IMR-90 (cell line): ENCODE data around the gene PEX5. TPM values are rescaled to one million over a fixed set of nuclear protein-coding genes. Genes with fewer than 3 reads are reported as not detected.

Experiments used
- ATAC-seq: fragments of 200-7000 bp; cut with Tn5 transposase; 2 replicates; pipeline ENCODE4 v1.9.1; 2020; ENCODE audit warnings: low read depth, mild to moderate bottlenecking, moderate library complexity
- BruUV-seq: library from RNA; stranded (reverse); fragments of 400-500 nt; replicated peaks from 2 replicates; lab custom pipeline; 2021; lab: Mats Ljungman, UMichigan
- CTCF ChIA-PET: fragments of 300-600 bp; formaldehyde crosslinking; extraction: SDS; loops from one replicate; lab custom pipeline; 2021; ENCODE audit warnings: antibody characterized with exemption; lab: Yijun Ruan, JAX
- POLR2A ChIA-PET: fragments of 300-600 bp; sonication (Branson Sonifier 250); formaldehyde crosslinking; loops from one replicate; lab custom pipeline; 2022; ENCODE audit warnings: antibody characterized with exemption; ENCODE audit not compliant: unreplicated experiment; lab: Charles Lee
- DNase-seq: peaks from one replicate; pipeline ENCODE4 v3.0.0; 2013
- H2AFZ ChIP-seq: replicated peaks from 2 replicates; pipeline ENCODE3; 2013; ENCODE audit warnings: low read length, mild to moderate bottlenecking; ENCODE audit not compliant: poor library complexity
- H2AK5ac ChIP-seq: 2 replicates; pipeline ENCODE4 v1.6.1; 2013; ENCODE audit warnings: low read depth, low read length, inconsistent platforms
- H2AK9ac ChIP-seq: replicated peaks from 2 replicates; pipeline ENCODE3; 2013; ENCODE audit warnings: mild to moderate bottlenecking, low read depth, low read length, moderate library complexity; ENCODE audit not compliant: poor library complexity
- H2BK120ac ChIP-seq: 2 replicates; pipeline ENCODE4 v1.6.1; 2013; ENCODE audit warnings: low read depth, low read length, inconsistent platforms
- H2BK15ac ChIP-seq: 3 replicates; pipeline ENCODE4 v1.6.1; 2013; ENCODE audit warnings: low read depth, low read length, inconsistent platforms
- H2BK20ac ChIP-seq: 2 replicates; pipeline ENCODE4 v1.6.1; 2013; ENCODE audit warnings: low read depth, mild to moderate bottlenecking, inconsistent platforms, low read length, moderate library complexity
- H2BK5ac ChIP-seq: 2 replicates; pipeline ENCODE4 v1.6.1; 2013; ENCODE audit warnings: mild to moderate bottlenecking, low read depth, low read length, inconsistent platforms; ENCODE audit not compliant: poor library complexity, severe bottlenecking
- H3K14ac ChIP-seq: replicated peaks from 2 replicates; pipeline ENCODE4 v1.6.1; 2013; ENCODE audit warnings: low read depth, low read length, inconsistent platforms
- H3K18ac ChIP-seq: 2 replicates; pipeline ENCODE4 v1.6.1; 2013; ENCODE audit warnings: low read depth, low read length, control low read depth
- H3K23ac ChIP-seq: 2 replicates; pipeline ENCODE4 v1.6.1; 2013; ENCODE audit warnings: low read depth, low read length, inconsistent platforms
- H3K27ac ChIP-seq: 2 replicates; pipeline ENCODE4 v1.5.1; 2013; ENCODE audit warnings: mild to moderate bottlenecking, control low read depth, low read length; ENCODE audit not compliant: insufficient read depth
- H3K27me3 ChIP-seq: 2 replicates; pipeline ENCODE4 v1.6.1; 2013; ENCODE audit warnings: low read length; ENCODE audit not compliant: control insufficient read depth, insufficient read depth
- H3K36me3 ChIP-seq: 2 replicates; pipeline ENCODE4 v1.6.1; 2013; ENCODE audit warnings: low read length, mixed read lengths; ENCODE audit not compliant: control insufficient read depth, insufficient read depth
- H3K4ac ChIP-seq: 2 replicates; pipeline ENCODE4 v1.6.1; 2013; ENCODE audit warnings: low read depth, low read length, inconsistent platforms
- H3K4me1 ChIP-seq: 2 replicates; pipeline ENCODE4 v1.6.1; 2013; ENCODE audit warnings: low read length, mixed read lengths; ENCODE audit not compliant: control insufficient read depth, insufficient read depth
- H3K4me2 ChIP-seq: 2 replicates; pipeline ENCODE4 v1.6.1; 2013; ENCODE audit warnings: low read depth, mild to moderate bottlenecking, control low read depth, low read length, moderate library complexity
- H3K4me3 ChIP-seq: 2 replicates; pipeline ENCODE4 v1.5.1; 2013; ENCODE audit warnings: low read depth, mild to moderate bottlenecking, control low read depth, low read length, moderate library complexity; ENCODE audit not compliant: insufficient read depth
- H3K56ac ChIP-seq: 2 replicates; pipeline ENCODE4 v1.6.1; 2013; ENCODE audit warnings: low read length, inconsistent platforms; ENCODE audit not compliant: insufficient read depth; ENCODE audit errors: extremely low read depth
- H3K79me1 ChIP-seq, 2 experiments: 2 replicates each; pipeline ENCODE4 v1.6.1; 2013; ENCODE audit warnings: low read length in 2 of 2, inconsistent platforms in 1 of 2, low read depth in 1 of 2
- H3K9ac ChIP-seq: 2 replicates; pipeline ENCODE4 v1.6.1; 2013; ENCODE audit warnings: low read depth, low read length, control low read depth
- H3K9me1 ChIP-seq: 2 replicates; pipeline ENCODE4 v1.6.1; 2013; ENCODE audit warnings: low read length, inconsistent platforms; ENCODE audit not compliant: insufficient read depth
- H3K9me3 ChIP-seq: 2 replicates; pipeline ENCODE4 v1.6.1; 2013; ENCODE audit warnings: low read length; ENCODE audit not compliant: control insufficient read depth, insufficient read depth
- H4K20me1 ChIP-seq: 2 replicates; pipeline ENCODE4 v1.6.1; 2013; ENCODE audit warnings: low read length, inconsistent platforms; ENCODE audit not compliant: insufficient read depth
- H4K5ac ChIP-seq: 2 replicates; pipeline ENCODE4 v1.6.1; 2013; ENCODE audit warnings: mild to moderate bottlenecking, low read depth, low read length, control low read depth
- H4K8ac ChIP-seq, 2 experiments: 2 replicates each; pipeline ENCODE4 v1.6.1; 2013; ENCODE audit warnings: low read depth in 2 of 2, low read length in 2 of 2, control low read depth in 1 of 2, inconsistent platforms in 1 of 2
- H4K91ac ChIP-seq: 2 replicates; pipeline ENCODE4 v1.6.1; 2013; ENCODE audit warnings: low read depth, low read length, inconsistent platforms; ENCODE audit not compliant: insufficient read depth
- BHLHE40 ChIP-seq: fragments of 150-350 bp; IDR thresholded peaks from 2 replicates; pipeline ENCODE4 v1.6.1; 2016; ENCODE audit warnings: mild to moderate bottlenecking, low read depth, low read length
- CEBPB ChIP-seq: IDR thresholded peaks from 2 replicates; pipeline ENCODE4 v1.6.1; 2012; ENCODE audit warnings: low read depth, low read length, improper control_type of control experiment
- CHD1 ChIP-seq: IDR thresholded peaks from 2 replicates; pipeline ENCODE4 v1.6.1; 2012; ENCODE audit warnings: low read depth, low read length, improper control_type of control experiment
- CTCF ChIP-seq: conservative IDR thresholded peaks from 2 replicates; pipeline ENCODE4 v1.5.1; 2012; ENCODE audit warnings: mild to moderate bottlenecking, low read depth, low read length, improper control_type of control experiment
- ELK1 ChIP-seq: fragments of 150-350 bp; IDR thresholded peaks from 2 replicates; pipeline ENCODE4 v1.6.1; 2016; ENCODE audit warnings: low read depth, mild to moderate bottlenecking, low read length, moderate library complexity, borderline replicate concordance
- FOS ChIP-seq: fragments of 150-350 bp; IDR thresholded peaks from 2 replicates; pipeline ENCODE4 v1.6.1; 2016; ENCODE audit warnings: low read depth, low read length
- MAFK ChIP-seq: IDR thresholded peaks from 2 replicates; pipeline ENCODE4 v1.6.1; 2012; ENCODE audit warnings: low read depth, low read length, improper control_type of control experiment
- MAZ ChIP-seq: IDR thresholded peaks from 2 replicates; pipeline ENCODE4 v1.6.1; 2012; ENCODE audit warnings: low read depth, mild to moderate bottlenecking, low read length, improper control_type of control experiment, moderate library complexity, borderline replicate concordance
- MXI1 ChIP-seq: IDR thresholded peaks from 2 replicates; pipeline ENCODE4 v1.6.1; 2012; ENCODE audit warnings: low read depth, mild to moderate bottlenecking, low read length, moderate library complexity, borderline replicate concordance
- NFE2L2 ChIP-seq: fragments of 150-350 bp; IDR thresholded peaks from 2 replicates; pipeline ENCODE4 v1.6.1; 2016; ENCODE audit warnings: low read depth, mild to moderate bottlenecking, low read length
- POLR2A ChIP-seq: IDR thresholded peaks from 2 replicates; pipeline ENCODE4 v1.6.1; 2012; ENCODE audit warnings: mild to moderate bottlenecking, low read depth, low read length
- RAD21 ChIP-seq: IDR thresholded peaks from 2 replicates; pipeline ENCODE4 v1.6.1; 2012; ENCODE audit warnings: low read length, improper control_type of control experiment
- RCOR1 ChIP-seq: IDR thresholded peaks from 2 replicates; pipeline ENCODE4 v1.6.1; 2012; ENCODE audit warnings: mild to moderate bottlenecking, low read length, improper control_type of control experiment; ENCODE audit not compliant: insufficient replicate concordance
- RFX5 ChIP-seq: IDR thresholded peaks from 2 replicates; pipeline ENCODE4 v1.8.0; 2012; ENCODE audit warnings: low read depth, mild to moderate bottlenecking, low read length, moderate library complexity
- SMC3 ChIP-seq: fragments of 150-350 bp; IDR thresholded peaks from 2 replicates; pipeline ENCODE4 v1.6.1; 2016; ENCODE audit warnings: low read depth, mild to moderate bottlenecking, antibody characterized with exemption, low read length, moderate library complexity
- WGBS, 2 experiments: methylation state at CpG; one replicate each; pipeline versions ENCODE4 v1.1.5 to v1.1.7; 2013; ENCODE audit warnings: missing lambda C conversion rate in 2 of 2; ENCODE audit not compliant: insufficient read length in 1 of 2; ENCODE audit errors: extremely low coverage in 2 of 2; 5-methylcytosine and 5-hydroxymethylcytosine counted together
- dilution Hi-C: fragments of 300-500 bp; cut with HindIII; formaldehyde crosslinking; loops from one replicate; pipeline ENCODE4 v1.14.3; 2018; ENCODE audit warnings: low sequenced_read_pairs; ENCODE audit not compliant: unreplicated experiment
- in situ Hi-C: fragments of 300-500 bp; cut with MboI; formaldehyde crosslinking; loops from 3 replicates; pipeline ENCODE4 v1.14.3; 2019; ENCODE audit warnings: low sequenced_read_pairs, inconsistent platforms, mixed read lengths
- intact Hi-C: fragments of 100-400 bp; cut with micrococcal nuclease; formaldehyde crosslinking; loops from 2 replicates; pipeline ENCODE4 v1.10.0; 2022
- polyA plus RNA-seq, 3 experiments: library from polyadenylated mRNA; depleted of rRNA; stranded (reverse); fragments of >200 nt; gene quantifications; 2 replicates each; pipeline ENCODE4 v1.2.3, GENCODE V29; 2012; ENCODE audit warnings: low replicate concordance in 1 of 3
- total RNA-seq: library from RNA; depleted of rRNA; stranded (reverse); fragments of >200 nt; gene quantifications from 2 replicates; pipeline ENCODE4 v1.2.3, GENCODE V29; 2012
- TF ChIP-seq, protein P1 (sequence below): fragments of 150-350 bp; IDR thresholded peaks from 2 replicates; pipeline ENCODE4 v1.6.1; 2017; ENCODE audit warnings: mild to moderate bottlenecking, antibody characterized with exemption, low read length, low read depth

Gene PEX5
- total and polyA plus RNA-seq, 2 of the 4 experiments (the other 2 are of a cell fraction), result 14.4 to 18.3 TPM

DNA sequence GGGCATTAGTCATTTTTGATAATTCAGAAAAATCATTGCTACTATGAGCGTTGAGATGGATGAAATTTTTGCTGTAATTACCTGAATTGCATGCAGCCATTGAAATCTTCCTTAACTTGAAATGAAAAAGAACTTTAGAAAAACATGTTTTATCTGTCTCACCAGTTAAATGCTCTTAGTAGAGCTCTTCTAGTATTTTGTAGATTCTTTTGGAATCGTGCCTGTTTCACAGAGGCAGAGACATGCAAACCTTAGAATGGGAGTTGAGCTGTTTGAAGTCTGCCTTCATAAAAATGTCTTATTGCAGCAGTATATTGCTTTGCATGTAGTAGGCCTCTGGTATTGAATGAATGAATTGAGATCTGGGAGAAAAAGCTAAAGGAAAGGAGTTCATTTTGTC lies 4.2 kb downstream of the PEX5 start:
- Histone ChIP-seq H3K27me3 (no peaks in the 10 kb centered on the region), H3K14ac (no peak overlapping the region), H4K5ac (no peak overlapping the region), H3K9me1 (no peaks in the 10 kb centered on the region), H2BK15ac (no peak overlapping the region), H4K8ac (no peak overlapping the region), H3K79me1 (peaks cover 3 to 37% of the 10 kb centered on the region in 2 experiments; a peak in 2 of 4 replicates), H3K4ac (no peak overlapping the region), H3K4me1 (peaks cover 5% of the 10 kb centered on the region), H3K18ac (no peak overlapping the region), H3K36me3 (peaks cover 4% of the 10 kb centered on the region), H3K9ac (no peak overlapping the region), H2AFZ (no peak overlapping the region), H2BK120ac (no peak overlapping the region), H4K20me1 (no peaks in the 10 kb centered on the region), H2BK5ac (no peak overlapping the region), H3K56ac (no peak overlapping the region), H3K27ac (no peak overlapping the region), H3K4me2 (no peak overlapping the region), H2BK20ac (no peak overlapping the region), H3K4me3 (no peak overlapping the region), H2AK5ac (no peak overlapping the region), H3K23ac (no peak overlapping the region), H4K91ac (no peak overlapping the region), H3K9me3 (no peaks in the 10 kb centered on the region), H2AK9ac (no peak overlapping the region)
- no peak for DNase-seq
- TF ChIP-seq MXI1 (no peak), NFE2L2 (no peak), FOS (no peak), CTCF (no peak), MAZ (no peak), RCOR1 (no peak), MAFK (no peak), POLR2A (no peak), ELK1 (no peak), CEBPB (no peak), CHD1 (no peak), RAD21 (no peak), BHLHE40 (no peak), SMC3 (no peak), RFX5 (no peak)
- TF ChIP-seq, protein P1, sequence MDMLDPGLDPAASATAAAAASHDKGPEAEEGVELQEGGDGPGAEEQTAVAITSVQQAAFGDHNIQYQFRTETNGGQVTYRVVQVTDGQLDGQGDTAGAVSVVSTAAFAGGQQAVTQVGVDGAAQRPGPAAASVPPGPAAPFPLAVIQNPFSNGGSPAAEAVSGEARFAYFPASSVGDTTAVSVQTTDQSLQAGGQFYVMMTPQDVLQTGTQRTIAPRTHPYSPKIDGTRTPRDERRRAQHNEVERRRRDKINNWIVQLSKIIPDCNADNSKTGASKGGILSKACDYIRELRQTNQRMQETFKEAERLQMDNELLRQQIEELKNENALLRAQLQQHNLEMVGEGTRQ, result no peak
- ChIA-PET POLR2A (interaction anchor here (0.6 kb wide), 1 partner anchor 634 kb away, joined by 19 read pairs; no protein-coding TSS in a partner anchor), CTCF (no interaction called here)
- BruUV-seq, result no TSS peak
- in situ Hi-C loops (no loop called here), dilution Hi-C loops (no loop called here), intact Hi-C loops (no loop called here)
- ATAC-seq, result no peak
- WGBS, 2 experiments, result no CpG with 5 or more reads among the region's 2 CpGs
